Fibroblast of skin of back (primary cell): ENCODE measurements around the gene ABHD14A.

Experiments used
- DNase-seq: peaks from one replicate; pipeline ENCODE4 v3.0.0-alpha.2; 2013

Gene ABHD14A

GRCh38 chr3:52020796-52021195, 45.9 kb downstream of the ABHD14A start:
- no peak for DNase-seq

- peak; percentile 41 for DNase-seq
Measured at GRCh38 chr3:52021489-52022268, 46.8 kb downstream of the ABHD14A start.

GRCh38 chr3:52022323-52023100, 47.6 kb downstream of the ABHD14A start:
- peak; percentile 59 for DNase-seq

GRCh38 chr3:52023101-52023770, 48.4 kb downstream of the ABHD14A start:
- DNase-seq = no peak

- DNase-seq = no peak
Measured at GRCh38 chr3:52023860-52024764, 49.2 kb downstream of the ABHD14A start.

- no peak for DNase-seq
Measured at GRCh38 chr3:52024765-52025452, 50.0 kb downstream of the ABHD14A start.

- no peak for DNase-seq
Measured at GRCh38 chr3:52025453-52025852, 50.6 kb downstream of the ABHD14A start.

GRCh38 chr3:52026041-52026440, 51.2 kb downstream of the ABHD14A start:
- no peak for DNase-seq

- peak; percentile 55 for DNase-seq
Measured at GRCh38 chr3:52028572-52028971, 53.7 kb downstream of the ABHD14A start.

- DNase-seq = no peak
Measured at GRCh38 chr3:52029053-52029452, 54.2 kb downstream of the ABHD14A start.

GRCh38 chr3:52029535-52029934, 54.7 kb downstream of the ABHD14A start:
- no peak for DNase-seq
